Lower lobe of right lung (tissue), 2 donors: ENCODE measurements around the gene ERO1A. TPM values are rescaled to one million over a fixed set of nuclear protein-coding genes. Genes with fewer than 3 reads are reported as not detected.

Source experiments
- ATAC-seq, 2 donors: fragments of 200-7000 bp; cut with Tn5 transposase; one replicate each; pipeline ENCODE4 v1.9.1; 2020 to 2022; ENCODE audit warnings: mild to moderate bottlenecking in 2 of 2, moderate library complexity in 2 of 2
- DNase-seq: peaks from one replicate; pipeline ENCODE4 v3.0.0-alpha.2; 2020
- H3K27ac ChIP-seq: fragments of 200-600 bp; one replicate; pipeline ENCODE4 v1.8.0; 2022
- H3K27me3 ChIP-seq: fragments of 200-600 bp; one replicate; pipeline ENCODE4 v1.8.0; 2022; ENCODE audit warnings: low read depth
- H3K36me3 ChIP-seq: fragments of 200-600 bp; one replicate; pipeline ENCODE4 v1.8.0; 2022; ENCODE audit warnings: mild to moderate bottlenecking
- H3K4me1 ChIP-seq: fragments of 200-600 bp; one replicate; pipeline ENCODE4 v1.8.0; 2022
- H3K4me3 ChIP-seq: fragments of 200-600 bp; one replicate; pipeline ENCODE4 v1.8.0; 2022; ENCODE audit warnings: mild to moderate bottlenecking
- H3K9me3 ChIP-seq: fragments of 200-600 bp; one replicate; pipeline ENCODE4 v1.8.0; 2022
- CTCF ChIP-seq: fragments of 200-600 bp; IDR thresholded peaks from one replicate; pipeline ENCODE4 v1.8.0; 2022; ENCODE audit warnings: antibody characterized with exemption, mild to moderate bottlenecking
- intact Hi-C: fragments of 100-400 bp; cut with DNase I; formaldehyde crosslinking; loops from one replicate; pipeline ENCODE4 v1.11.0; 2022
- total RNA-seq: library from RNA; stranded (reverse); fragmentation: NEBNext Ultra II Directional; extraction: Animal tissue kit (Norgen Biotek cat#: 25700); gene quantifications from one replicate; pipeline ENCODE4 v1.2.1, GENCODE V29; 2021
- donor health status: DM: no; HTN: yes; CAD: no; lungs with severe emphysema.

The ERO1A gene
- total RNA-seq, 1 donor from 2014 or later, result 41.9 TPM

- Histone ChIP-seq H3K4me3 (peak overlapping the region; percentile 77), H3K27me3 (no peaks in the 10 kb centered on the region), H3K36me3 (no peaks in the 10 kb centered on the region), H3K27ac (peak overlapping the region; percentile 98), H3K9me3 (no peaks in the 10 kb centered on the region), H3K4me1 (peaks cover 40% of the 10 kb centered on the region)
- TF ChIP-seq CTCF, result no peak
- intact Hi-C loops, result no loop called here
- ATAC-seq (peak; percentile 52 to 58), DNase-seq (peak; percentile 58)
Measured at GRCh38 chr14:52694761-52695480, 437 bp downstream of the ERO1A start.

- TF ChIP-seq CTCF, result no peak
- Histone ChIP-seq H3K36me3 (no peaks in the 10 kb centered on the region), H3K27ac (no peak overlapping the region), H3K27me3 (no peaks in the 10 kb centered on the region), H3K4me1 (peaks cover 40% of the 10 kb centered on the region), H3K4me3 (no peak overlapping the region), H3K9me3 (no peaks in the 10 kb centered on the region)
- no peak for DNase-seq
- intact Hi-C loops, result no loop called here
- ATAC-seq, result no peak
Measured at GRCh38 chr14:52693532-52693931, 1.8 kb downstream of the ERO1A start.

- TF ChIP-seq CTCF, result no peak
- H3K4me3 ChIP-seq, result no peak overlapping the region
- H3K27me3 ChIP-seq, result no peaks in the 10 kb centered on the region
- peaks cover 40% of the 10 kb centered on the region for H3K4me1 ChIP-seq
- intact Hi-C loops, result no loop called here
- no peaks in the 10 kb centered on the region for H3K36me3 ChIP-seq
- DNase-seq, result no peak
- ATAC-seq, result no peak
- no peak overlapping the region for H3K27ac ChIP-seq
- H3K9me3 ChIP-seq, result no peaks in the 10 kb centered on the region
Measured at GRCh38 chr14:52693036-52693435, 2.3 kb downstream of the ERO1A start.

GRCh38 chr14:52692248-52692962, 3.0 kb downstream of the ERO1A start:
- ATAC-seq (no peak), DNase-seq (no peak)
- H3K36me3 ChIP-seq, result no peaks in the 10 kb centered on the region
- no peaks in the 10 kb centered on the region for H3K27me3 ChIP-seq
- TF ChIP-seq CTCF, result no peak
- no peak overlapping the region for H3K4me3 ChIP-seq
- no peak overlapping the region for H3K27ac ChIP-seq
- no peaks in the 10 kb centered on the region for H3K9me3 ChIP-seq
- intact Hi-C loops, result no loop called here
- H3K4me1 ChIP-seq, result peaks cover 40% of the 10 kb centered on the region

GRCh38 chr14:52690983-52691760, 4.2 kb downstream of the ERO1A start:
- no peak overlapping the region for H3K4me3 ChIP-seq
- no peak for DNase-seq
- H3K9me3 ChIP-seq, result no peaks in the 10 kb centered on the region
- no peak for ATAC-seq
- peaks cover 39% of the 10 kb centered on the region for H3K4me1 ChIP-seq
- no peaks in the 10 kb centered on the region for H3K36me3 ChIP-seq
- intact Hi-C loops, result no loop called here
- no peak overlapping the region for H3K27ac ChIP-seq
- TF ChIP-seq CTCF, result no peak
- no peaks in the 10 kb centered on the region for H3K27me3 ChIP-seq
